A549 (cell line): ENCODE data around the gene SCYL1. TPM values are rescaled to one million over a fixed set of nuclear protein-coding genes. Genes with fewer than 3 reads are reported as not detected.
A peak's percentile ranks its signal among the peaks of the same experiment; 100 is the strongest.

Source experiments
- ATAC-seq, 2 experiments: fragments of 200-7000 bp in 1 of 2; fragments of >200 bp in 1 of 2; cut with Nextera tagmentation in 1 of 2; cut with Tn5 transposase in 1 of 2; 3 replicates each; pipeline versions ENCODE4 v1.8.0 to v1.9.1; 2018 to 2020; ENCODE audit warnings: mild to moderate bottlenecking in 1 of 2, moderate library complexity in 1 of 2
- CTCF ChIA-PET: fragments of 300-600 bp; sonication (Branson Sonifier 250); formaldehyde crosslinking; extraction: SDS; loops from one replicate; lab custom pipeline; 2021; ENCODE audit warnings: antibody characterized with exemption, inconsistent platforms; lab: Yijun Ruan, JAX
- POLR2A ChIA-PET: fragments of 350-600 bp; formaldehyde crosslinking; extraction: SDS; loops from one replicate; lab custom pipeline; 2021; ENCODE audit warnings: antibody characterized with exemption, inconsistent platforms; lab: Yijun Ruan, JAX
- DNase-seq, 2 experiments: peaks; one replicate each; pipeline versions ENCODE4 v3.0.0 to v3.0.0-alpha.2; 2011 to 2016; ENCODE audit warnings: low read depth in 1 of 2, low spot score in 1 of 2
- FAIRE-seq: peaks from 2 replicates; lab custom pipeline; 2011; peaks lifted over from hg19 to GRCh38; lab: Jason Lieb, UNC
- H3K27ac ChIP-seq, 2 experiments: fragments of >200 bp; sonication (Bioruptor Twin); formaldehyde crosslinking; 3 replicates each; pipeline ENCODE4 v1.5.1; 2016 to 2017
- H3K4me1 ChIP-seq: fragments of >200 bp; sonication (Bioruptor Twin); formaldehyde crosslinking; 3 replicates; pipeline ENCODE4 v1.6.1; 2016
- H3K4me2 ChIP-seq: fragments of >200 bp; sonication (Bioruptor Twin); formaldehyde crosslinking; 3 replicates; pipeline ENCODE4 v1.6.1; 2016
- H3K4me3 ChIP-seq: fragments of >200 bp; sonication (Bioruptor Twin); formaldehyde crosslinking; 3 replicates; pipeline ENCODE4 v1.5.1; 2016
- H3K9me3 ChIP-seq: fragments of >200 bp; sonication (Bioruptor Twin); formaldehyde crosslinking; 3 replicates; pipeline ENCODE4 v1.6.1; 2016
- BCL3 ChIP-seq: fragments of >200 bp; sonication (Bioruptor Twin); formaldehyde crosslinking; IDR thresholded peaks from 3 replicates; pipeline ENCODE4 v1.6.1; 2016
- CHD4 ChIP-seq: fragments of 200-600 bp; sonication (generic); IDR thresholded peaks from 2 replicates; pipeline ENCODE4 v1.6.1; 2016; ENCODE audit warnings: antibody characterized with exemption, mild to moderate bottlenecking, borderline replicate concordance
- EP300 ChIP-seq, 2 experiments: fragments of >200 bp; sonication (Bioruptor Twin); formaldehyde crosslinking; IDR thresholded peaks; 2 replicates in 1 of 2; 3 replicates in 1 of 2; pipeline ENCODE4 v1.6.1; 2016 to 2017
- ESRRA ChIP-seq: fragments of 150-350 bp; IDR thresholded peaks from 2 replicates; pipeline ENCODE4 v1.6.1; 2014; ENCODE audit warnings: mild to moderate bottlenecking, low read length, borderline replicate concordance
- FOSB ChIP-seq: fragments of 250-450 bp; sonication (Bioruptor Pico); IDR thresholded peaks from 2 replicates; pipeline ENCODE4 v1.5.0; 2020; ENCODE audit warnings: mild to moderate bottlenecking, moderate library complexity
- FOSL2 ChIP-seq, 2 experiments: fragments of 450-650 bp in 1 of 2; fragments of >200 bp in 1 of 2; sonication (Bioruptor Twin) in 1 of 2; formaldehyde crosslinking; IDR thresholded peaks; 2 replicates each; pipeline versions ENCODE4 v1.5.0 to v1.6.1; 2016 to 2020; ENCODE audit warnings: mild to moderate bottlenecking in 1 of 2, moderate library complexity in 1 of 2
- FOXS1 ChIP-seq: fragments of 250-450 bp; sonication (Bioruptor Pico); IDR thresholded peaks from 2 replicates; pipeline ENCODE4 v1.5.0; 2020; ENCODE audit warnings: mild to moderate bottlenecking, moderate library complexity
- GATA3 ChIP-seq: IDR thresholded peaks from 2 replicates; pipeline ENCODE4 v1.6.1; 2012; ENCODE audit warnings: borderline replicate concordance
- HDAC2 ChIP-seq: fragments of 200-600 bp; sonication (generic); IDR thresholded peaks from 2 replicates; pipeline ENCODE4 v1.6.1; 2016
- HEYL ChIP-seq: fragments of 250-450 bp; sonication (Bioruptor Pico); IDR thresholded peaks from 2 replicates; pipeline ENCODE4 v1.8.0; 2021; ENCODE audit warnings: mild to moderate bottlenecking, moderate library complexity
- HOXA7 ChIP-seq: fragments of 250-450 bp; sonication (Bioruptor Pico); IDR thresholded peaks from 2 replicates; pipeline ENCODE4 v1.5.0; 2020; ENCODE audit warnings: mild to moderate bottlenecking, moderate library complexity
- HOXB5 ChIP-seq: fragments of 250-450 bp; sonication (Bioruptor Pico); IDR thresholded peaks from 2 replicates; pipeline ENCODE4 v1.5.0; 2020; ENCODE audit warnings: mild to moderate bottlenecking, moderate library complexity
- JUN ChIP-seq, 2 experiments: fragments of >200 bp; sonication (Bioruptor Twin); formaldehyde crosslinking; IDR thresholded peaks; 2 replicates in 1 of 2; 3 replicates in 1 of 2; pipeline ENCODE4 v1.6.1; 2016 to 2017
- JUNB ChIP-seq: fragments of >200 bp; sonication (Bioruptor Twin); formaldehyde crosslinking; IDR thresholded peaks from 2 replicates; pipeline ENCODE4 v1.6.1; 2016
- MAX ChIP-seq: IDR thresholded peaks from 2 replicates; pipeline ENCODE4 v1.6.1; 2012
- MYC ChIP-seq: IDR thresholded peaks from 2 replicates; pipeline ENCODE4 v1.6.1; 2012; ENCODE audit warnings: mild to moderate bottlenecking, inconsistent platforms, low read length, improper control_type of control experiment, borderline replicate concordance
- NPAS2 ChIP-seq: fragments of 250-450 bp; sonication (Bioruptor Pico); IDR thresholded peaks from 2 replicates; pipeline ENCODE4 v1.8.0; 2022; ENCODE audit warnings: mild to moderate bottlenecking, moderate library complexity, borderline replicate concordance
- PHF8 ChIP-seq: fragments of 200-600 bp; sonication (generic); IDR thresholded peaks from 2 replicates; pipeline ENCODE4 v1.6.1; 2016; ENCODE audit warnings: low read depth, mild to moderate bottlenecking, antibody characterized with exemption, moderate library complexity, borderline replicate concordance
- POLR2A ChIP-seq: IDR thresholded peaks from 2 replicates; pipeline ENCODE4 v1.6.1; 2012; ENCODE audit warnings: mild to moderate bottlenecking, low read length
- POLR2AphosphoS2 ChIP-seq: conservative IDR thresholded peaks from 2 replicates; pipeline ENCODE4 v1.6.1; 2012; ENCODE audit warnings: low read length, improper control_type of control experiment, inconsistent platforms
- RCOR1 ChIP-seq: fragments of 150-350 bp; IDR thresholded peaks from 2 replicates; pipeline ENCODE4 v1.6.1; 2014; ENCODE audit warnings: antibody characterized with exemption, low read length, low read depth
- RFX5 ChIP-seq: fragments of 450-650 bp; IDR thresholded peaks from 2 replicates; pipeline ENCODE4 v1.7.1; 2014; ENCODE audit warnings: antibody characterized with exemption, mild to moderate bottlenecking, moderate library complexity
- TFCP2L1 ChIP-seq: fragments of 250-450 bp; sonication (Bioruptor Pico); IDR thresholded peaks from 2 replicates; pipeline ENCODE4 v1.5.0; 2021; ENCODE audit warnings: mild to moderate bottlenecking
- TP53 ChIP-seq: fragments of 250-450 bp; sonication (Bioruptor Pico); IDR thresholded peaks from 2 replicates; pipeline ENCODE4 v1.5.0; 2021; ENCODE audit warnings: mild to moderate bottlenecking, moderate library complexity
- ZC3H11A ChIP-seq: fragments of 450-650 bp; IDR thresholded peaks from 2 replicates; pipeline ENCODE4 v1.6.1; 2014; ENCODE audit warnings: antibody characterized with exemption, mild to moderate bottlenecking
- ZSCAN20 ChIP-seq: fragments of 250-450 bp; sonication (Bioruptor Pico); IDR thresholded peaks from 2 replicates; pipeline ENCODE4 v1.8.0; 2022; ENCODE audit warnings: mild to moderate bottlenecking, moderate library complexity
- WGBS: methylation state at CpG from one replicate; pipeline ENCODE4 v1.1.6; 2017; ENCODE audit errors: missing lambda C conversion rate; 5-methylcytosine and 5-hydroxymethylcytosine counted together
- polyA plus RNA-seq, 4 experiments: library from polyadenylated mRNA; depleted of rRNA in 3 of 4; stranded (reverse); fragments of >200 nt; fragmentation: RNase III in 1 of 4; extraction: RNeasy Plus Mini Kit Qiagen cat#74134 plus additional on column Dnase treatment in 1 of 4; gene quantifications; 2 replicates in 3 of 4; 3 replicates in 1 of 4; pipeline ENCODE4 v1.2.3, GENCODE V29; 2011 to 2017
- TF ChIP-seq, protein P1 (sequence below): fragments of 150-350 bp; IDR thresholded peaks from 2 replicates; pipeline ENCODE4 v1.6.1; 2014; ENCODE audit warnings: low read depth, mild to moderate bottlenecking, low read length
- TF ChIP-seq, protein P2 (sequence below): fragments of >200 bp; sonication (Bioruptor Twin); formaldehyde crosslinking; IDR thresholded peaks from 2 replicates; pipeline ENCODE4 v1.6.1; 2016
- TF ChIP-seq, protein P3 (sequence below): fragments of 250-450 bp; sonication (Bioruptor Pico); IDR thresholded peaks from 2 replicates; pipeline ENCODE4 v1.5.0; 2021; ENCODE audit warnings: mild to moderate bottlenecking, moderate library complexity, borderline replicate concordance
- TF ChIP-seq, protein P4 (sequence below): fragments of >200 bp; sonication (Bioruptor Twin); formaldehyde crosslinking; IDR thresholded peaks from 3 replicates; pipeline ENCODE4 v1.5.1; 2016

SCYL1 gene
- polyA plus RNA-seq, 2 of the 4 experiments (the other 2 are of a cell fraction) = 30.8 to 46.8 TPM

GRCh38 chr11:65491163-65491465, 33.8 kb upstream of the SCYL1 start:
- 73% methylated on average over 3 of the region's 3 CpGs for WGBS
- H3K4me3 ChIP-seq = peak overlapping the region; percentile 8; the same call in 1 of the 3 replicates
- DNase-seq (no peak), FAIRE-seq (no peak), ATAC-seq (no peak)
- TF ChIP-seq, protein P1, sequence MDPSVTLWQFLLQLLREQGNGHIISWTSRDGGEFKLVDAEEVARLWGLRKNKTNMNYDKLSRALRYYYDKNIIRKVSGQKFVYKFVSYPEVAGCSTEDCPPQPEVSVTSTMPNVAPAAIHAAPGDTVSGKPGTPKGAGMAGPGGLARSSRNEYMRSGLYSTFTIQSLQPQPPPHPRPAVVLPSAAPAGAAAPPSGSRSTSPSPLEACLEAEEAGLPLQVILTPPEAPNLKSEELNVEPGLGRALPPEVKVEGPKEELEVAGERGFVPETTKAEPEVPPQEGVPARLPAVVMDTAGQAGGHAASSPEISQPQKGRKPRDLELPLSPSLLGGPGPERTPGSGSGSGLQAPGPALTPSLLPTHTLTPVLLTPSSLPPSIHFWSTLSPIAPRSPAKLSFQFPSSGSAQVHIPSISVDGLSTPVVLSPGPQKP = no peak
- TF ChIP-seq NPAS2 (CRISPR knock-in tag) (no peak), MYC (no peak), FOSB (no peak), POLR2AphosphoS2 (no peak), PHF8 (no peak), HDAC2 (no peak), EP300 (IDR thresholded peaks at IDR 0.05) (no peak), HEYL (CRISPR knock-in tag) (no peak), FOSL2 (IDR thresholded peaks at IDR 0.05) (no peak), FOSL2 (CRISPR knock-in tag; IDR thresholded peaks at IDR 0.05) (no peak), HOXA7 (no peak), POLR2A (no peak), GATA3 (no peak), ZC3H11A (no peak)
- TF ChIP-seq, protein P2, sequence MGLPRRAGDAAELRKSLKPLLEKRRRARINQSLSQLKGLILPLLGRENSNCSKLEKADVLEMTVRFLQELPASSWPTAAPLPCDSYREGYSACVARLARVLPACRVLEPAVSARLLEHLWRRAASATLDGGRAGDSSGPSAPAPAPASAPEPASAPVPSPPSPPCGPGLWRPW = no peak
- TF ChIP-seq, protein P3, sequence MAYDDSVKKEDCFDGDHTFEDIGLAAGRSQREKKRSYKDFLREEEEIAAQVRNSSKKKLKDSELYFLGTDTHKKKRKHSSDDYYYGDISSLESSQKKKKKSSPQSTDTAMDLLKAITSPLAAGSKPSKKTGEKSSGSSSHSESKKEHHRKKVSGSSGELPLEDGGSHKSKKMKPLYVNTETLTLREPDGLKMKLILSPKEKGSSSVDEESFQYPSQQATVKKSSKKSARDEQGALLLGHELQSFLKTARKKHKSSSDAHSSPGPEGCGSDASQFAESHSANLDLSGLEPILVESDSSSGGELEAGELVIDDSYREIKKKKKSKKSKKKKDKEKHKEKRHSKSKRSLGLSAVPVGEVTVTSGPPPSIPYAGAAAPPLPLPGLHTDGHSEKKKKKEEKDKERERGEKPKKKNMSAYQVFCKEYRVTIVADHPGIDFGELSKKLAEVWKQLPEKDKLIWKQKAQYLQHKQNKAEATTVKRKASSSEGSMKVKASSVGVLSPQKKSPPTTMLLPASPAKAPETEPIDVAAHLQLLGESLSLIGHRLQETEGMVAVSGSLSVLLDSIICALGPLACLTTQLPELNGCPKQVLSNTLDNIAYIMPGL (CRISPR knock-in tag) = no peak
- H3K4me2 ChIP-seq = peak overlapping the region; percentile 77
- H3K27ac ChIP-seq = peak overlapping the region; percentile 98 to 100
- H3K9me3 ChIP-seq = no peaks in the 10 kb centered on the region
- peaks cover 94% of the 10 kb centered on the region for H3K4me1 ChIP-seq
- CTCF ChIA-PET = interaction anchor here (0.6 to 30.0 kb wide), 7 partner anchors 8 to 124 kb away, joined by 3 to 947 read pairs (median 5); no protein-coding TSS in a partner anchor
- POLR2A ChIA-PET = interaction anchor here (1.2 to 26.7 kb wide), 6 partner anchors 12 to 71 kb away, joined by 4 to 1006 read pairs (median 58); partner anchors contain the start of genes MALAT1 and NEAT1

DNA sequence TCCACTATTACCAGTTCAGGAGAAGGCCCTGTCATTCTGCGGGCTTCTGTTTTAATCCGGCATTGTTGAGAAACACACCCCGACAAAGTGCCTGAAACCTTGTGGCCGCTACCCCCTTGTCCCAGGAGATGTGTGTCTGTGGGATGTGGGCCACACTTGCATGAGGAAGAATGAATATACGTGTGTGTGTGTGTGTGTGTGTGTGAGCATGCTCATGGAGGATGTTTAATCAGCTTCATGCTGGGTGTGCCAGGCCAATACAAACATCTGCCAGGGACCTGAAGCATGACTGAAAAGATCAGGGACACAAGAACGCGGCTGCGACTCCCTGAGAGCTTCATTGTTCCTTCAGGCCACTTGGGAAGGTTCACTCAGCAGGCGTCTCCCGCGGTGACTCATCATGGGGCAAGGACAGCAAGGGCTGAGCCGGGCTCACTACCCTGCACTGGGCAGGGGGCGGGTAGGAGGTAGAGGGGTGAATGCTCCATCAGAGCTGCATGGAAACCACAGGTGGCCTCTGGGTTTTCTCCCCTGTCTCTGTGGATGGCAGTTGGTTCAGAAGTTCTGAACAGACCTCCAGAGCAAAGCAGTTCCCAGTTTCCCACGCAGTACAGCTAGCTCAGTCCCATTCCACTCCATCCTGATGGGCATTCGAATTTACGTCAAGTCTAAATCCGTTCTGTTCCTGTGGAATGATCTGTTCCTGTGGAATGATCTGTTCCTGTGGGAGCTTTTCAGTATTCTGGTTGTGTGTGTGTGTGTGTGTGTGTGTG, 33.1 kb upstream of the SCYL1 start:
- CTCF ChIA-PET = interaction anchor here (0.6 to 30.0 kb wide), 8 partner anchors 8 to 124 kb away, joined by 3 to 947 read pairs (median 4); no protein-coding TSS in a partner anchor
- Histone ChIP-seq H3K9me3 (no peaks in the 10 kb centered on the region), H3K4me1 (peaks cover 94% of the 10 kb centered on the region), H3K27ac (peak overlapping the region; percentile 98 to 100), H3K4me2 (peak overlapping the region; percentile 77), H3K4me3 (peak overlapping the region; percentile 8; the same call in 1 of the 3 replicates)
- POLR2A ChIA-PET = interaction anchor here (1.0 to 26.7 kb wide), 7 partner anchors 11 to 72 kb away, joined by 4 to 1006 read pairs (median 41); partner anchors contain the start of genes MALAT1 and NEAT1
- FAIRE-seq = no peak
- ATAC-seq = peak; percentile 31 to 50
- DNase-seq = peak; percentile 49 to 96
- whole genome bisulfite sequencing = 2% methylated on average over 17 of the region's 17 CpGs
- TF ChIP-seq TP53 (CRISPR knock-in tag) (no peak), JUN (IDR thresholded peaks at IDR 0.05) (peak; percentile 63 to 77; a peak in 3 of 5 replicates), CHD4 (no peak), FOXS1 (CRISPR knock-in tag) (0 out of 2 replicates have a peak, but pooled peaks have one; percentile 80), JUNB (peak; percentile 60), MAX (peak; percentile 84), HOXA7 (no peak), BCL3 (0 out of 3 replicates have a peak, but pooled peaks have one; percentile 45), ESRRA (no peak), FOSL2 (IDR thresholded peaks at IDR 0.05) (peak; percentile 43), FOSL2 (CRISPR knock-in tag; IDR thresholded peaks at IDR 0.05) (peak; percentile 98), HOXB5 (CRISPR knock-in tag) (0 out of 2 replicates have a peak, but pooled peaks have one; percentile 30), TFCP2L1 (CRISPR knock-in tag) (no peak), ZSCAN20 (CRISPR knock-in tag) (peak; percentile 52; the same call in 1 of the 2 replicates), RFX5 (no peak), RCOR1 (no peak), POLR2AphosphoS2 (no peak), HEYL (CRISPR knock-in tag) (peak; percentile 35; the same call in 1 of the 2 replicates)
- TF ChIP-seq, protein P4, sequence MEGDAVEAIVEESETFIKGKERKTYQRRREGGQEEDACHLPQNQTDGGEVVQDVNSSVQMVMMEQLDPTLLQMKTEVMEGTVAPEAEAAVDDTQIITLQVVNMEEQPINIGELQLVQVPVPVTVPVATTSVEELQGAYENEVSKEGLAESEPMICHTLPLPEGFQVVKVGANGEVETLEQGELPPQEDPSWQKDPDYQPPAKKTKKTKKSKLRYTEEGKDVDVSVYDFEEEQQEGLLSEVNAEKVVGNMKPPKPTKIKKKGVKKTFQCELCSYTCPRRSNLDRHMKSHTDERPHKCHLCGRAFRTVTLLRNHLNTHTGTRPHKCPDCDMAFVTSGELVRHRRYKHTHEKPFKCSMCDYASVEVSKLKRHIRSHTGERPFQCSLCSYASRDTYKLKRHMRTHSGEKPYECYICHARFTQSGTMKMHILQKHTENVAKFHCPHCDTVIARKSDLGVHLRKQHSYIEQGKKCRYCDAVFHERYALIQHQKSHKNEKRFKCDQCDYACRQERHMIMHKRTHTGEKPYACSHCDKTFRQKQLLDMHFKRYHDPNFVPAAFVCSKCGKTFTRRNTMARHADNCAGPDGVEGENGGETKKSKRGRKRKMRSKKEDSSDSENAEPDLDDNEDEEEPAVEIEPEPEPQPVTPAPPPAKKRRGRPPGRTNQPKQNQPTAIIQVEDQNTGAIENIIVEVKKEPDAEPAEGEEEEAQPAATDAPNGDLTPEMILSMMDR = no peak
